Panc1 (cell line): Measurements from ENCODE around the gene SLC35C1. TPM values are rescaled to one million over a fixed set of nuclear protein-coding genes. Genes with fewer than 3 reads are reported as not detected.

Experiments used
- ATAC-seq: fragments of 200-7000 bp; cut with Tn5 transposase; 2 replicates; pipeline ENCODE4 v1.9.1; 2020; ENCODE audit warnings: mild to moderate bottlenecking, moderate library complexity
- BruUV-seq: library from RNA; stranded (reverse); fragments of 400-500 nt; replicated peaks from 2 replicates; lab custom pipeline; 2021; lab: Mats Ljungman, UMichigan
- CTCF ChIA-PET: fragments of 300-600 bp; sonication (Branson Sonifier 250); formaldehyde crosslinking; loops from one replicate; lab custom pipeline; 2022; ENCODE audit warnings: antibody characterized with exemption; lab: Charles Lee
- POLR2A ChIA-PET: fragments of 300-600 bp; sonication (Branson Sonifier 250); formaldehyde crosslinking; loops from one replicate; lab custom pipeline; 2022; ENCODE audit warnings: antibody characterized with exemption; lab: Charles Lee
- DNase-seq: peaks from one replicate; pipeline ENCODE4 v3.0.0-alpha.2; 2010; ENCODE audit warnings: low read depth, low spot score
- H3K27ac ChIP-seq: 2 replicates; pipeline ENCODE4 v1.5.1; 2011; ENCODE audit warnings: mild to moderate bottlenecking, low read length, inconsistent platforms
- H3K27me3 ChIP-seq: fragments of 200-500 bp; sonication (Bioruptor generic); 2 replicates; pipeline ENCODE4 v1.6.0; 2014; ENCODE audit warnings: low read length, inconsistent platforms; ENCODE audit not compliant: control insufficient read depth, insufficient read depth
- H3K36me3 ChIP-seq: fragments of 200-500 bp; sonication (Bioruptor generic); 2 replicates; pipeline ENCODE4 v1.5.1; 2014; ENCODE audit warnings: inconsistent platforms, mild to moderate bottlenecking, low read length, moderate library complexity; ENCODE audit not compliant: control insufficient read depth, insufficient read depth
- H3K4me1 ChIP-seq: 2 replicates; pipeline ENCODE4 v1.5.1; 2011; ENCODE audit warnings: inconsistent platforms, mild to moderate bottlenecking, low read length, moderate library complexity; ENCODE audit not compliant: control insufficient read depth, insufficient read depth
- H3K4me3 ChIP-seq, 2 experiments: 2 replicates each; pipeline ENCODE4 v1.5.1; 2011 to 2012; ENCODE audit warnings: low read depth in 2 of 2, low read length in 2 of 2, mild to moderate bottlenecking in 2 of 2, inconsistent platforms in 1 of 2, moderate library complexity in 1 of 2
- H3K9me3 ChIP-seq: fragments of 200-500 bp; sonication (Bioruptor generic); 2 replicates; pipeline ENCODE4 v1.5.1; 2014; ENCODE audit warnings: low read depth, mild to moderate bottlenecking, inconsistent platforms, low read length, moderate library complexity; ENCODE audit not compliant: control insufficient read depth, insufficient read depth
- POLR2AphosphoS5 ChIP-seq: IDR thresholded peaks from 2 replicates; pipeline ENCODE4 v1.6.1; 2012; ENCODE audit warnings: mild to moderate bottlenecking, low read depth, low read length, moderate library complexity
- SIN3A ChIP-seq: IDR thresholded peaks from 2 replicates; pipeline ENCODE4 v1.6.1; 2012; ENCODE audit warnings: low read depth, mild to moderate bottlenecking, low read length, moderate library complexity, borderline replicate concordance; ENCODE audit not compliant: insufficient read depth
- TCF7L2 ChIP-seq: IDR thresholded peaks from 2 replicates; pipeline ENCODE4 v1.6.1; 2011; ENCODE audit warnings: mild to moderate bottlenecking, low read depth, low read length, inconsistent platforms
- in situ Hi-C: cut with HindIII; loops from 2 replicates; pipeline ENCODE4 v1.10.0; 2016; ENCODE audit warnings: low sequenced_read_pairs, low pct_unique_long_range_greater_than_20kb
- intact Hi-C: fragments of 100-400 bp; cut with micrococcal nuclease; formaldehyde crosslinking; loops from one replicate; pipeline ENCODE4 v1.10.0; 2022; ENCODE audit not compliant: unreplicated experiment
- total RNA-seq: library from RNA; stranded (reverse); gene quantifications from one replicate; pipeline ENCODE4 v1.2.1, GENCODE V29; 2021; ENCODE audit not compliant: unreplicated experiment
- TF ChIP-seq, protein P1 (sequence below), 2 experiments: IDR thresholded peaks; 2 replicates each; pipeline ENCODE4 v1.6.1; 2011 to 2012; ENCODE audit warnings: low read depth in 2 of 2, control low read depth in 1 of 2, low read length in 1 of 2, mild to moderate bottlenecking in 1 of 2, moderate library complexity in 1 of 2; ENCODE audit not compliant: insufficient read depth in 1 of 2
- TF ChIP-seq, protein P2 (sequence below): fragments of 450-650 bp; IDR thresholded peaks from 2 replicates; pipeline ENCODE4 v1.5.1; 2017; ENCODE audit warnings: mild to moderate bottlenecking

Gene SLC35C1
- total RNA-seq, 1 experiment from 2014 or later = 13.4 TPM

DNA sequence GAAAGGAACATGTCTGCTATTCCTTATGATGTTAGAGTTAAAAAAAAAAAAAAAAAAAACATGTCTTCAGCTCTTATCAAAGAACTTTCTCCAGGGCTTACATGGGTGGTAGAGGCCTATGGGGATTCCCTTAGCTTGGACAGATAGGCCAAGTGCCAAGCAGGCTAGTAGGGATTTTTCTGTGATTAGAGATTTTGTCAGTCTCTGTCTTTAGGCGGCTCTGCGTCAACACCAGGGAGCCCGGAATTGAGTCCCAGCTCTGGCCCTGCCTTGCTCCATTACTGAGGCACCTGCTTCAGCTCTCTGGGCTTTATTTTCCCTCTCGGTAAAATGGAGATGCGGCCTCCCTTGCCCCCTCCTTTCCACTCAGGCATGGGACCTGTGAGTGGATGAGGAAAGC, 55.4 kb downstream of the SLC35C1 start:
- H3K4me1 ChIP-seq = no peaks in the 10 kb centered on the region
- ATAC-seq (no peak), DNase-seq (no peak)
- CTCF ChIA-PET = interaction anchor here (0.6 to 1.1 kb wide), 3 partner anchors 18 to 406 kb away, joined by 3 to 7 read pairs (median 4); no protein-coding TSS in a partner anchor
- no peaks in the 10 kb centered on the region for H3K9me3 ChIP-seq
- no peak overlapping the region for H3K4me3 ChIP-seq
- intact Hi-C loops = no loop called here
- peaks cover 7% of the 10 kb centered on the region; the same call in 1 of the 2 replicates for H3K36me3 ChIP-seq
- in situ Hi-C loops = no loop called here
- H3K27ac ChIP-seq = no peak overlapping the region
- TF ChIP-seq TCF7L2 (no peak), SIN3A (no peak), POLR2AphosphoS5 (no peak)
- TF ChIP-seq, protein P1, sequence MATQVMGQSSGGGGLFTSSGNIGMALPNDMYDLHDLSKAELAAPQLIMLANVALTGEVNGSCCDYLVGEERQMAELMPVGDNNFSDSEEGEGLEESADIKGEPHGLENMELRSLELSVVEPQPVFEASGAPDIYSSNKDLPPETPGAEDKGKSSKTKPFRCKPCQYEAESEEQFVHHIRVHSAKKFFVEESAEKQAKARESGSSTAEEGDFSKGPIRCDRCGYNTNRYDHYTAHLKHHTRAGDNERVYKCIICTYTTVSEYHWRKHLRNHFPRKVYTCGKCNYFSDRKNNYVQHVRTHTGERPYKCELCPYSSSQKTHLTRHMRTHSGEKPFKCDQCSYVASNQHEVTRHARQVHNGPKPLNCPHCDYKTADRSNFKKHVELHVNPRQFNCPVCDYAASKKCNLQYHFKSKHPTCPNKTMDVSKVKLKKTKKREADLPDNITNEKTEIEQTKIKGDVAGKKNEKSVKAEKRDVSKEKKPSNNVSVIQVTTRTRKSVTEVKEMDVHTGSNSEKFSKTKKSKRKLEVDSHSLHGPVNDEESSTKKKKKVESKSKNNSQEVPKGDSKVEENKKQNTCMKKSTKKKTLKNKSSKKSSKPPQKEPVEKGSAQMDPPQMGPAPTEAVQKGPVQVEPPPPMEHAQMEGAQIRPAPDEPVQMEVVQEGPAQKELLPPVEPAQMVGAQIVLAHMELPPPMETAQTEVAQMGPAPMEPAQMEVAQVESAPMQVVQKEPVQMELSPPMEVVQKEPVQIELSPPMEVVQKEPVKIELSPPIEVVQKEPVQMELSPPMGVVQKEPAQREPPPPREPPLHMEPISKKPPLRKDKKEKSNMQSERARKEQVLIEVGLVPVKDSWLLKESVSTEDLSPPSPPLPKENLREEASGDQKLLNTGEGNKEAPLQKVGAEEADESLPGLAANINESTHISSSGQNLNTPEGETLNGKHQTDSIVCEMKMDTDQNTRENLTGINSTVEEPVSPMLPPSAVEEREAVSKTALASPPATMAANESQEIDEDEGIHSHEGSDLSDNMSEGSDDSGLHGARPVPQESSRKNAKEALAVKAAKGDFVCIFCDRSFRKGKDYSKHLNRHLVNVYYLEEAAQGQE (IDR thresholded peaks at IDR 0.05; ENCODE audit: insufficient read depth in 1 of 2, low read depth in 2 of 2, low read length in 1 of 2) = no peak
- TF ChIP-seq, protein P2, sequence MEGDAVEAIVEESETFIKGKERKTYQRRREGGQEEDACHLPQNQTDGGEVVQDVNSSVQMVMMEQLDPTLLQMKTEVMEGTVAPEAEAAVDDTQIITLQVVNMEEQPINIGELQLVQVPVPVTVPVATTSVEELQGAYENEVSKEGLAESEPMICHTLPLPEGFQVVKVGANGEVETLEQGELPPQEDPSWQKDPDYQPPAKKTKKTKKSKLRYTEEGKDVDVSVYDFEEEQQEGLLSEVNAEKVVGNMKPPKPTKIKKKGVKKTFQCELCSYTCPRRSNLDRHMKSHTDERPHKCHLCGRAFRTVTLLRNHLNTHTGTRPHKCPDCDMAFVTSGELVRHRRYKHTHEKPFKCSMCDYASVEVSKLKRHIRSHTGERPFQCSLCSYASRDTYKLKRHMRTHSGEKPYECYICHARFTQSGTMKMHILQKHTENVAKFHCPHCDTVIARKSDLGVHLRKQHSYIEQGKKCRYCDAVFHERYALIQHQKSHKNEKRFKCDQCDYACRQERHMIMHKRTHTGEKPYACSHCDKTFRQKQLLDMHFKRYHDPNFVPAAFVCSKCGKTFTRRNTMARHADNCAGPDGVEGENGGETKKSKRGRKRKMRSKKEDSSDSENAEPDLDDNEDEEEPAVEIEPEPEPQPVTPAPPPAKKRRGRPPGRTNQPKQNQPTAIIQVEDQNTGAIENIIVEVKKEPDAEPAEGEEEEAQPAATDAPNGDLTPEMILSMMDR = no peak
- POLR2A ChIA-PET = no interaction called here
- no TSS peak for BruUV-seq
- H3K27me3 ChIP-seq = no peaks in the 10 kb centered on the region

DNA sequence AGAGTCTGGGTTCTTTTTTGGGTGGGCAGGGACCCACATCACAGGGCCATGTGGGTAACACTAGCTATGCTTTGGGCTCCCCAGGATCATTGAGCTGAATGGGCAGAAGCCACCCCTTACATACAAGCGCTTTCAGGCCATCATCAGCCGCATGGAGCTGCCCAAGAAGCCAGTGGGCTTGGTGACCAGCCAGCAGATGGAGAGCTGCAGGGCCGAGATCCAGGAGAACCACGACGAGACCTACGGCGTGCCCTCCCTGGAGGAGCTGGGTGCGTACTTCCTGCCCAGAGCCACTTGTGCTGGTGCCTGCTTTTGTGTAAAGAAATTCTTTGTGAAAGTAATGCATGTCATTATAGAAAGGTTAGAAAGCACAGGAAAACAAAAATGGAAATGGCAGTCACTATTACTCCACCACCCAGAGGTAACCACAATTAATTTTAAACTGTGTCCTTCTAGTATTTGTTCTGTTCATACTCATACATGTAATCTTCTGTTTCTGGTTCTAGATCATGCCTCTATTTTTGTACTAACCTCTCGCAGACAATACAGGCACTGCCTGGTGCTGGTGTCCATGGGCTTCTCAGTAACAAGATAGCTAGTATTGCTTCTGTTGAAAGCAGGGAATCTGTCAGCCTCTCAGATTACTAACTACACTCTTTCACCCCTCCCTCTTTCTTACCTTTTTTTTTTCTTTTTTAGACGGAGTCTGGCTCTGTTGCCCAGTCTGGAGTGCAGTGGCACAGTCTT, 56.0 kb downstream of the SLC35C1 start:
- TF ChIP-seq, protein P1 (IDR thresholded peaks at IDR 0.05; ENCODE audit: insufficient read depth in 1 of 2, low read depth in 2 of 2, low read length in 1 of 2) = no peak
- TF ChIP-seq, protein P2 = no peak
- TF ChIP-seq POLR2AphosphoS5 (no peak), TCF7L2 (no peak), SIN3A (no peak)
- Histone ChIP-seq H3K27ac (no peak overlapping the region), H3K27me3 (no peaks in the 10 kb centered on the region), H3K4me3 (no peak overlapping the region), H3K36me3 (peaks cover 7% of the 10 kb centered on the region; the same call in 1 of the 2 replicates), H3K4me1 (no peaks in the 10 kb centered on the region), H3K9me3 (no peaks in the 10 kb centered on the region)
- DNase-seq (no peak), ATAC-seq (no peak)
- POLR2A ChIA-PET = no interaction called here
- CTCF ChIA-PET = interaction anchor here (0.6 to 1.1 kb wide), 2 partner anchors 90 to 406 kb away, joined by 4 to 7 read pairs; no protein-coding TSS in a partner anchor
- in situ Hi-C loops = no loop called here
- BruUV-seq = no TSS peak
- intact Hi-C loops = no loop called here
